ENCODE measurements around the gene USF1.

GRCh38 chr1:161044908-161045735 is 655 bp downstream of the USF1 start:
- TF ChIP-seq POLR2A (IDR thresholded peaks at IDR 0.05; ENCODE audit: low read length), result no peak
- TF ChIP-seq GATA1 (IDR thresholded peaks at IDR 0.05; ENCODE audit: low read depth, low read length), result no peak
